Endothelial cell of umbilical vein (primary cell): ENCODE data around the gene ASXL1.

Experiments used
- EZH2 ChIP-seq: IDR thresholded peaks from 2 replicates; pipeline ENCODE4 v1.6.1; 2012; ENCODE audit warnings: borderline replicate concordance, low read depth, mild to moderate bottlenecking, moderate library complexity, low read length, inconsistent platforms; ENCODE audit not compliant: severe bottlenecking
- POLR2A ChIP-seq: IDR thresholded peaks from 2 replicates; pipeline ENCODE4 v1.6.1; 2012; ENCODE audit warnings: low read depth, mild to moderate bottlenecking, control low read depth, low read length
- POLR2AphosphoS5 ChIP-seq: IDR thresholded peaks from 2 replicates; pipeline ENCODE4 v1.6.1; 2012; ENCODE audit warnings: low read depth, mild to moderate bottlenecking, control low read depth, low read length, moderate library complexity; ENCODE audit not compliant: insufficient read depth
- TF ChIP-seq, protein P1 (sequence below), 2 donors: IDR thresholded peaks; 1 replicate in 1 of 2; 2 replicates in 1 of 2; pipeline ENCODE4 v1.5.1; 2011; ENCODE audit warnings: low read length in 2 of 2, mild to moderate bottlenecking in 2 of 2, moderate library complexity in 2 of 2, control low read depth in 1 of 2, inconsistent platforms in 1 of 2, low read depth in 1 of 2; ENCODE audit not compliant: insufficient read depth in 1 of 2; ENCODE audit errors: extremely low read depth in 1 of 2
- TF ChIP-seq, protein P2 (sequence below): IDR thresholded peaks from 2 replicates; pipeline ENCODE4 v1.6.1; 2011; ENCODE audit not compliant: insufficient read depth, insufficient read length

DNA sequence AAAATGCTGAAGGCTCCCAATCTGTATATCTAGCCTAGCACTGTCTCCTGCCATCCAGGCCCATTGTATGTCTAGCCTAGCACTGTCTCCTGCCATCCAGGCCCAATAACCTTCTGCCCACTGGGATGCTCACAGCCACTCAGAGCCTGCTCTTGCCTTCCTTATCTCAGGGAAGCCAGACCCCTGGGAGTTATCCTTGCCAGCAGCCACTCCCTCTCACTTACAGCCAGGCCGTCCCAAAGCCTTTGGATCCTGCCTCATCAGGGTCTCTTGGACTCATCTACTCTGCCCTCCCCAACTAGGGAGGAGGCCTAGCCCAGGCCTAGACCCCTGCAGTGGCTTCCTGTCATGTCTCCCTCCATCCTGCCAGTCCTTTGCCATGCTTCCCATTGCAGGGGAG, 43.4 kb upstream of the ASXL1 start:
- no peak for TF ChIP-seq POLR2AphosphoS5
- TF ChIP-seq, protein P1, sequence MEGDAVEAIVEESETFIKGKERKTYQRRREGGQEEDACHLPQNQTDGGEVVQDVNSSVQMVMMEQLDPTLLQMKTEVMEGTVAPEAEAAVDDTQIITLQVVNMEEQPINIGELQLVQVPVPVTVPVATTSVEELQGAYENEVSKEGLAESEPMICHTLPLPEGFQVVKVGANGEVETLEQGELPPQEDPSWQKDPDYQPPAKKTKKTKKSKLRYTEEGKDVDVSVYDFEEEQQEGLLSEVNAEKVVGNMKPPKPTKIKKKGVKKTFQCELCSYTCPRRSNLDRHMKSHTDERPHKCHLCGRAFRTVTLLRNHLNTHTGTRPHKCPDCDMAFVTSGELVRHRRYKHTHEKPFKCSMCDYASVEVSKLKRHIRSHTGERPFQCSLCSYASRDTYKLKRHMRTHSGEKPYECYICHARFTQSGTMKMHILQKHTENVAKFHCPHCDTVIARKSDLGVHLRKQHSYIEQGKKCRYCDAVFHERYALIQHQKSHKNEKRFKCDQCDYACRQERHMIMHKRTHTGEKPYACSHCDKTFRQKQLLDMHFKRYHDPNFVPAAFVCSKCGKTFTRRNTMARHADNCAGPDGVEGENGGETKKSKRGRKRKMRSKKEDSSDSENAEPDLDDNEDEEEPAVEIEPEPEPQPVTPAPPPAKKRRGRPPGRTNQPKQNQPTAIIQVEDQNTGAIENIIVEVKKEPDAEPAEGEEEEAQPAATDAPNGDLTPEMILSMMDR (IDR thresholded peaks at IDR 0.05; ENCODE audit: extremely low read depth in 1 of 2, insufficient read depth in 1 of 2, low read depth in 1 of 2, low read length in 2 of 2), result no peak
- TF ChIP-seq EZH2, result no peak
- TF ChIP-seq POLR2A, result no peak
- TF ChIP-seq, protein P2, sequence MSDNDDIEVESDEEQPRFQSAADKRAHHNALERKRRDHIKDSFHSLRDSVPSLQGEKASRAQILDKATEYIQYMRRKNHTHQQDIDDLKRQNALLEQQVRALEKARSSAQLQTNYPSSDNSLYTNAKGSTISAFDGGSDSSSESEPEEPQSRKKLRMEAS, result no peak
